GM12878 (cell line): ENCODE measurements around the gene TCEA2. TPM values are rescaled to one million over a fixed set of nuclear protein-coding genes. Genes with fewer than 3 reads are reported as not detected.

Experiments
- ATAC-seq: fragments of 200-7000 bp; cut with Tn5 transposase; 3 replicates; pipeline ENCODE4 v1.9.1; 2020; ENCODE audit warnings: mild to moderate bottlenecking, moderate library complexity
- BruUV-seq: library from RNA; stranded (reverse); fragments of 400-500 nt; replicated peaks from 2 replicates; lab custom pipeline; 2021; lab: Mats Ljungman, UMichigan
- CTCF ChIA-PET: fragments of 300-600 bp; sonication (Branson Sonifier 250); formaldehyde crosslinking; extraction: SDS; loops from one replicate; lab custom pipeline; 2021; ENCODE audit warnings: inconsistent platforms; lab: Yijun Ruan, JAX
- POLR2A ChIA-PET: fragments of 350-600 bp; formaldehyde crosslinking; extraction: SDS; loops from one replicate; lab custom pipeline; 2021; ENCODE audit warnings: inconsistent platforms; lab: Charles Lee
- RAD21 ChIA-PET: fragments of 300-600 bp; sonication (Branson Sonifier 250); formaldehyde crosslinking; loops from one replicate; lab custom pipeline; 2023; ENCODE audit warnings: antibody characterized with exemption; ENCODE audit not compliant: unreplicated experiment; lab: Charles Lee
- SMC1A ChIA-PET: fragments of 300-600 bp; sonication (Branson Sonifier 250); formaldehyde crosslinking; loops from one replicate; lab custom pipeline; 2023; ENCODE audit not compliant: unreplicated experiment, uncharacterized antibody; lab: Charles Lee
- DNase-seq: peaks from one replicate; pipeline ENCODE4 v3.0.0-alpha.2; 2011; ENCODE audit warnings: low read depth, low spot score
- FAIRE-seq: peaks from 3 replicates; lab custom pipeline; 2011; peaks lifted over from hg19 to GRCh38; lab: Jason Lieb, UNC
- H2AFZ ChIP-seq: 2 replicates; pipeline ENCODE4 v1.6.0; 2011; ENCODE audit warnings: low read depth, low read length, control low read depth; ENCODE audit not compliant: control insufficient read depth
- H3K27ac ChIP-seq: 2 replicates; pipeline ENCODE4 v1.5.1; 2011; ENCODE audit warnings: control low read depth; ENCODE audit not compliant: control insufficient read depth, insufficient read depth
- H3K27me3 ChIP-seq, 2 experiments: replicated peaks in 1 of 2; 2 replicates each; pipeline versions ENCODE4 v1.6.0 to v1.6.1; 2011; ENCODE audit warnings: low read length in 1 of 2; ENCODE audit not compliant: control insufficient read depth in 2 of 2, insufficient read depth in 2 of 2
- H3K36me3 ChIP-seq, 2 experiments: 2 replicates each; pipeline ENCODE4 v1.5.1; 2011; ENCODE audit warnings: low read length in 1 of 2; ENCODE audit not compliant: control insufficient read depth in 2 of 2, insufficient read depth in 2 of 2
- H3K4me1 ChIP-seq: 2 replicates; pipeline ENCODE4 v1.6.1; 2011; ENCODE audit warnings: mild to moderate bottlenecking, low read length, moderate library complexity, mixed read lengths; ENCODE audit not compliant: control insufficient read depth, insufficient read depth
- H3K4me2 ChIP-seq: 2 replicates; pipeline ENCODE4 v1.6.0; 2011; ENCODE audit warnings: control low read depth; ENCODE audit not compliant: control insufficient read depth, insufficient read depth
- H3K4me3 ChIP-seq: fragments of 200-600 bp; sonication (generic); 2 replicates; pipeline ENCODE4 v1.5.1; 2016
- H3K79me2 ChIP-seq: 2 replicates; pipeline ENCODE4 v1.6.0; 2011; ENCODE audit warnings: low read length; ENCODE audit not compliant: control insufficient read depth, insufficient read depth
- H3K9ac ChIP-seq: 2 replicates; pipeline ENCODE4 v1.8.0; 2011; ENCODE audit warnings: low read length, control low read depth, mixed read lengths; ENCODE audit not compliant: control insufficient read depth, insufficient read depth
- H3K9me3 ChIP-seq: replicated peaks from 3 replicates; pipeline ENCODE4 v1.5.1; 2011; ENCODE audit warnings: mild to moderate bottlenecking, low read length; ENCODE audit not compliant: control insufficient read depth, insufficient read depth
- H4K20me1 ChIP-seq: 2 replicates; pipeline ENCODE4 v1.6.0; 2011; ENCODE audit not compliant: control insufficient read depth, insufficient read depth
- CREM ChIP-seq: IDR thresholded peaks from 2 replicates; pipeline ENCODE4 v1.6.1; 2014; ENCODE audit warnings: antibody characterized with exemption, low read depth
- JUNB ChIP-seq: IDR thresholded peaks from 2 replicates; pipeline ENCODE4 v1.6.1; 2016; ENCODE audit warnings: antibody characterized with exemption, mild to moderate bottlenecking
- MYB ChIP-seq: fragments of 150-350 bp; IDR thresholded peaks from 2 replicates; pipeline ENCODE4 v1.6.1; 2014; ENCODE audit warnings: mild to moderate bottlenecking, low read depth, low read length, borderline replicate concordance
- NR2C2 ChIP-seq: IDR thresholded peaks from 2 replicates; pipeline ENCODE4 v1.6.1; 2011; ENCODE audit warnings: borderline replicate concordance, low read depth; ENCODE audit not compliant: control insufficient read depth, insufficient read length
- NR2F1 ChIP-seq: fragments of 450-650 bp; conservative IDR thresholded peaks from 2 replicates; pipeline ENCODE4 v1.6.1; 2017; ENCODE audit warnings: mild to moderate bottlenecking
- POLR2AphosphoS2 ChIP-seq: IDR thresholded peaks from 2 replicates; pipeline ENCODE4 v1.6.1; 2011; ENCODE audit warnings: low read depth, mild to moderate bottlenecking, low read length, improper control_type of control experiment, moderate library complexity
- POLR2AphosphoS5 ChIP-seq: IDR thresholded peaks from 2 replicates; pipeline ENCODE4 v1.6.1; 2011; ENCODE audit warnings: mild to moderate bottlenecking, low read length, inconsistent platforms
- TCF12 ChIP-seq: IDR thresholded peaks from 2 replicates; pipeline ENCODE4 v1.6.1; 2011; ENCODE audit warnings: low read depth, mild to moderate bottlenecking, low read length
- YY1 ChIP-seq: IDR thresholded peaks from 2 replicates; pipeline ENCODE4 v1.6.1; 2011; ENCODE audit warnings: low read depth, mild to moderate bottlenecking, low read length
- WGBS: methylation state at CpG from one replicate; pipeline ENCODE4 v1.1.6; 2016; ENCODE audit warnings: low lambda C conversion rate; ENCODE audit not compliant: insufficient replicate concordance, insufficient coverage; ENCODE audit errors: missing lambda C conversion rate; 5-methylcytosine and 5-hydroxymethylcytosine counted together
- in situ Hi-C: fragments of 300-500 bp; cut with MboI; formaldehyde crosslinking; loops from 9 replicates; pipeline ENCODE4 v1.14.3; 2018; ENCODE audit warnings: mixed read lengths
- intact Hi-C: fragments of 100-400 bp; cut with micrococcal nuclease; formaldehyde crosslinking; loops from one replicate; pipeline ENCODE4 v1.14.2; 2022; ENCODE audit not compliant: unreplicated experiment
- polyA plus RNA-seq, 11 experiments: library from polyadenylated mRNA; depleted of rRNA in 4 of 11; unstranded in 6 of 11; stranded (reverse) in 5 of 11; fragments of >200 nt; fragmentation: Nextera tagmentation in 4 of 11; fragmentation: Illumina TruSeq in 1 of 11; extraction: Ambion mirVana in 4 of 11; extraction: Trizol in 1 of 11; gene quantifications; 1 replicate in 1 of 11; 2 replicates in 10 of 11; pipeline versions ENCODE4 v1.2.1 to v1.2.3, GENCODE V29; 2011 to 2016; ENCODE audit warnings: inconsistent platforms in 2 of 11, missing spikeins in 2 of 11, low read depth in 1 of 11
- total RNA-seq, 4 experiments: library from RNA; depleted of rRNA in 3 of 4; stranded (reverse); fragments of >200 nt in 3 of 4; fragmentation: Illumina TruSeq in 1 of 4; extraction: Trizol in 1 of 4; gene quantifications; 2 replicates each; pipeline versions ENCODE4 v1.2.1 to v1.2.3, GENCODE V29; 2013 to 2021
- TF ChIP-seq, protein P1 (sequence below): fragments of 450-650 bp; formaldehyde crosslinking; IDR thresholded peaks from 2 replicates; pipeline ENCODE4 v1.4.0; 2020; ENCODE audit warnings: mild to moderate bottlenecking, moderate library complexity
- TF ChIP-seq, protein P2 (sequence below): fragments of 450-650 bp; IDR thresholded peaks from 2 replicates; pipeline ENCODE4 v1.6.1; 2018; ENCODE audit warnings: mild to moderate bottlenecking, low read depth, moderate library complexity; ENCODE audit not compliant: partially characterized antibody

The TCEA2 gene
- total and polyA plus RNA-seq, 10 of the 15 experiments (the other 5 are each of a cell fraction or from before 2014, with no cell fraction given): 3.4 to 42.5 (median 13.3) TPM

DNA sequence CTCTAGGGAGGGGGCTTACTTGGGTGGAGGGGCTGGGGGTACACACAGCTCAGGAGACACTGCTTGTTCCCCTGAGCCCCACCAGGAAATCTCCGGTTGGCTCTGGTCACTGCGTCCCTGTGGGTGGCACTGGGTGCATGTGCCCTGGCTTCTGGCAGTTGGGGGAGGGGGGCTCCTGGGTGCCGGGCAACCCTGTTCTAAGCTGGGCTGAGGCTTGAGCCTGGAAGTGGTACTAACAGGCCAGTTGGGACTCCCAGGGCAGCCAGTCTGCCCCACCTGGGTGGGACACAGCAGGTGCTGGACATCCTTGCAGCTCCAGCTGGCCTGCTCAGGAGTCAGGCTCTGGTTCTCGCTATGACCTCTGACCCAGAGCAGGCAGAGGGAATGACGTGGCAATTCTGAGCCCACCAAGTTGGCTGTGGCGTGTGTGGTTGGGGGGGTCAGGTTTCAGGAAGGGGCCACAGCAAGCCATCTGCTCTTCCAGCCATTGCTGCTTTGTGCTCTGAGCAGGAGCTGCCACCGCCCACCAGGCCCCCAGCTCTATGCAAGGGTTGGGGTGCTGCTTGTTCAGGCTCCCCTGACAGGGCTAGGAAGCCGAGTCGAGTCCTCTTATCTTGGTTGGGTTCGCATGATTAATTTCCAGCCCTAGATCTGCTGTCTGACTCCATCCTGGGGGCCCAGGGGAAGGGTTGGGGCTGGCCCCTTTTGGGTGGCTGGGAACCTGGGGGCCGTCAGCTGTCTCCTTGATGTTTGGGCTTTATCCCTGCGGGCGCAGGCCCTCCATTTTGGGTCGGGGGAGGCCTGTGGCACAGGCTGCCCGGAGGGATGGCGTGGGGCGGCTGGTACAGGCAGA lies 26.4 kb upstream of the TCEA2 start:
- Histone ChIP-seq H3K4me1 (peaks cover 52% of the 10 kb centered on the region), H3K4me2 (peak overlapping the region; percentile 70), H2AFZ (no peak overlapping the region), H3K27me3 (no peaks in the 10 kb centered on the region), H3K36me3 (peaks cover 6 to 14% of the 10 kb centered on the region in 2 experiments; a peak in 3 of 4 replicates), H3K9me3 (no peaks in the 10 kb centered on the region), H3K79me2 (peaks cover 4% of the 10 kb centered on the region), H3K27ac (peak overlapping the region; percentile 77), H3K9ac (peak overlapping the region; percentile 64), H4K20me1 (no peaks in the 10 kb centered on the region), H3K4me3 (no peak overlapping the region)
- ChIA-PET POLR2A (interaction anchor here (0.5 to 7.2 kb wide), 9 partner anchors 18 to 115 kb away, joined by 3 to 63 read pairs (median 4); partner anchors contain the start of genes PRPF6 and SAMD10), SMC1A (interaction anchor here (0.6 to 6.1 kb wide), 8 partner anchors 10 to 84 kb away, joined by 3 to 52 read pairs (median 3); partner anchors contain the start of genes PRPF6 and SAMD10), CTCF (interaction anchor here (1.0 to 9.1 kb wide), 7 partner anchors 20 to 86 kb away, joined by 3 to 108 read pairs (median 4); partner anchors contain the start of genes PRPF6 and SAMD10), RAD21 (interaction anchor here (1.1 to 7.1 kb wide), 4 partner anchors 21 to 56 kb away, joined by 3 to 92 read pairs (median 4); partner anchors contain the start of genes OPRL1, PRPF6, RGS19 and SAMD10)
- no TSS peak for BruUV-seq
- no peak for DNase-seq
- intact Hi-C loops: loop anchor here (2.0 kb wide), 1 partner anchor 24 kb away; no protein-coding TSS in a partner anchor
- FAIRE-seq: no peak
- ATAC-seq: no peak
- in situ Hi-C loops: no loop called here
- 28% methylated on average over 17 of the region's 17 CpGs for WGBS
- peak; percentile 69 for TF ChIP-seq CREM
- TF ChIP-seq, protein P1, sequence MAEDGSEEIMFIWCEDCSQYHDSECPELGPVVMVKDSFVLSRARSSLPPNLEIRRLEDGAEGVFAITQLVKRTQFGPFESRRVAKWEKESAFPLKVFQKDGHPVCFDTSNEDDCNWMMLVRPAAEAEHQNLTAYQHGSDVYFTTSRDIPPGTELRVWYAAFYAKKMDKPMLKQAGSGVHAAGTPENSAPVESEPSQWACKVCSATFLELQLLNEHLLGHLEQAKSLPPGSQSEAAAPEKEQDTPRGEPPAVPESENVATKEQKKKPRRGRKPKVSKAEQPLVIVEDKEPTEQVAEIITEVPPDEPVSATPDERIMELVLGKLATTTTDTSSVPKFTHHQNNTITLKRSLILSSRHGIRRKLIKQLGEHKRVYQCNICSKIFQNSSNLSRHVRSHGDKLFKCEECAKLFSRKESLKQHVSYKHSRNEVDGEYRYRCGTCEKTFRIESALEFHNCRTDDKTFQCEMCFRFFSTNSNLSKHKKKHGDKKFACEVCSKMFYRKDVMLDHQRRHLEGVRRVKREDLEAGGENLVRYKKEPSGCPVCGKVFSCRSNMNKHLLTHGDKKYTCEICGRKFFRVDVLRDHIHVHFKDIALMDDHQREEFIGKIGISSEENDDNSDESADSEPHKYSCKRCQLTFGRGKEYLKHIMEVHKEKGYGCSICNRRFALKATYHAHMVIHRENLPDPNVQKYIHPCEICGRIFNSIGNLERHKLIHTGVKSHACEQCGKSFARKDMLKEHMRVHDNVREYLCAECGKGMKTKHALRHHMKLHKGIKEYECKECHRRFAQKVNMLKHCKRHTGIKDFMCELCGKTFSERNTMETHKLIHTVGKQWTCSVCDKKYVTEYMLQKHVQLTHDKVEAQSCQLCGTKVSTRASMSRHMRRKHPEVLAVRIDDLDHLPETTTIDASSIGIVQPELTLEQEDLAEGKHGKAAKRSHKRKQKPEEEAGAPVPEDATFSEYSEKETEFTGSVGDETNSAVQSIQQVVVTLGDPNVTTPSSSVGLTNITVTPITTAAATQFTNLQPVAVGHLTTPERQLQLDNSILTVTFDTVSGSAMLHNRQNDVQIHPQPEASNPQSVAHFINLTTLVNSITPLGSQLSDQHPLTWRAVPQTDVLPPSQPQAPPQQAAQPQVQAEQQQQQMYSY (CRISPR knock-in tag): 0 out of 2 replicates have a peak, but pooled peaks have one; percentile 42
- peak; percentile 19; the same call in 1 of the 2 replicates for TF ChIP-seq JUNB
- no peak for TF ChIP-seq MYB
- peak; percentile 65; the same call in 1 of the 2 replicates for TF ChIP-seq POLR2AphosphoS5
- TF ChIP-seq YY1: 0 out of 2 replicates have a peak, but pooled peaks have one; percentile 53
- TF ChIP-seq NR2F1: peak; percentile 90
- TF ChIP-seq NR2C2: peak; percentile 66
- TF ChIP-seq TCF12: peak; percentile 83
- TF ChIP-seq, protein P2, sequence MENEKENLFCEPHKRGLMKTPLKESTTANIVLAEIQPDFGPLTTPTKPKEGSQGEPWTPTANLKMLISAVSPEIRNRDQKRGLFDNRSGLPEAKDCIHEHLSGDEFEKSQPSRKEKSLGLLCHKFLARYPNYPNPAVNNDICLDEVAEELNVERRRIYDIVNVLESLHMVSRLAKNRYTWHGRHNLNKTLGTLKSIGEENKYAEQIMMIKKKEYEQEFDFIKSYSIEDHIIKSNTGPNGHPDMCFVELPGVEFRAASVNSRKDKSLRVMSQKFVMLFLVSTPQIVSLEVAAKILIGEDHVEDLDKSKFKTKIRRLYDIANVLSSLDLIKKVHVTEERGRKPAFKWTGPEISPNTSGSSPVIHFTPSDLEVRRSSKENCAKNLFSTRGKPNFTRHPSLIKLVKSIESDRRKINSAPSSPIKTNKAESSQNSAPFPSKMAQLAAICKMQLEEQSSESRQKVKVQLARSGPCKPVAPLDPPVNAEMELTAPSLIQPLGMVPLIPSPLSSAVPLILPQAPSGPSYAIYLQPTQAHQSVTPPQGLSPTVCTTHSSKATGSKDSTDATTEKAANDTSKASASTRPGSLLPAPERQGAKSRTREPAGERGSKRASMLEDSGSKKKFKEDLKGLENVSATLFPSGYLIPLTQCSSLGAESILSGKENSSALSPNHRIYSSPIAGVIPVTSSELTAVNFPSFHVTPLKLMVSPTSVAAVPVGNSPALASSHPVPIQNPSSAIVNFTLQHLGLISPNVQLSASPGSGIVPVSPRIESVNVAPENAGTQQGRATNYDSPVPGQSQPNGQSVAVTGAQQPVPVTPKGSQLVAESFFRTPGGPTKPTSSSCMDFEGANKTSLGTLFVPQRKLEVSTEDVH: no peak
- TF ChIP-seq POLR2AphosphoS2: peak; percentile 11
